GM21786 (cell line): ENCODE results near the gene BCL2.
A peak's percentile ranks its signal among the peaks of the same experiment; 100 is the strongest.

Source experiments
- ATAC-seq: cut with Tn5 transposase; IDR thresholded peaks from one replicate; pipeline ENCODE4 v1.9.1; 2021; ENCODE audit not compliant: unreplicated experiment

BCL2 gene

DNA sequence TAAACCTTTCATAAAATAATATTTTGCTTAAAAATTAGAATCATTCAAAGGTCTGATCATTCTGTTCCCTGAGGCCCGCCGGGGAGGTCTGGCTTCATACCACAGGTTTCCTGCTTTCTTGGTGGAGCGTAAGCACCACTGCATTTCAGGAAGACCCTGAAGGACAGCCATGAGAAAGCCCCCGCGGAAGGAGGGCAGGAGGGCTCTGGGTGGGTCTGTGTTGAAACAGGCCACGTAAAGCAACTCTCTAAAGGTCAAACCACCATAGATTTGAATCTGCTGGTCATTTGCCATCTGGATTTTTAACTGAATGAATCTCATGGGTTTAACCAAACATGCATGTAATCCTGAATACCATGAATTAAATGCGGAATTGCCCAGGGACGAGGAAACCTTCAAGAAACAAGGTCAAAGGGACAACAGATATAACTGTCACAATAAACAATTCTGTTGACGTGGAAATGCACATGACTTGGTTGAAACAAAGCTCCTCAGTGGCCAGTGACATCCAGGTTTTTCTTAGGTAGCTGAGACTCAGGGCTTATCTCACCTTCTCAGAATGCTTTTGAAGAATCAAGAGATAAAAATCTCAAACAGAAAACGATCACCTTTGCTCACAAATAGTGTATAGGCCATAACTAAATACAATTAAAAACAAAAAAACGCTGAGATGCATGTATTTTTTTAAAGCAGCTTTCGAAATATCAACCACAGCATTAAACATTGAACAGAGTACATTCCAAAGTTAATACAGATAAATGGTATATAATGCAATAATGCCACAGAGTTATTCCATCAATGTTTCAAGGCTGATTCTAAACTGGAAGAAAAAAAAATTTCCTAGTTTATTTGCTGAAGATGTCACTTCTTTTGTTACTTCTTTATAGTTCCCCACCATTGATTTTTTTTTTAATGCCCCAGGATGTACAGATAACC, 193.2 kb downstream of the BCL2 start:
- ATAC-seq: no peak

DNA sequence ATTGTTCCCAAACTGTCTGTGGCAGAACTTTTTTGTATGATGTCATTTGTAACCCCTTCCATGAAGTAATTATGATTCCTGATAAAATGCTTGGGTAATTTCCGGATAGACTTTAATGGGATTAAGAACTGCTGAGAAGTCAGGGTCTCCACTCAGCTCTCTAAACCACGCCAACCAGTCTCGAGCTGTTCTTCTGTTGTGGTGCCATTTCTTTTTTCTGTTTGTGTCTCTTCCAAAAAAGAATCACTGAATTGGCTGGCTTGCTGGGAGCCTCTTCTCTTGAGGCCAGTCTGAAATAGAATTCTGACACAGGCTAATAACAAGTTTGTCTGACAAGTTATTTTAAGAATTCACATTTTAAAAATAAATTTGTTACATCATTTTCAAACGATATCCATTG, 198.9 kb downstream of the BCL2 start:
- no peak for ATAC-seq

DNA sequence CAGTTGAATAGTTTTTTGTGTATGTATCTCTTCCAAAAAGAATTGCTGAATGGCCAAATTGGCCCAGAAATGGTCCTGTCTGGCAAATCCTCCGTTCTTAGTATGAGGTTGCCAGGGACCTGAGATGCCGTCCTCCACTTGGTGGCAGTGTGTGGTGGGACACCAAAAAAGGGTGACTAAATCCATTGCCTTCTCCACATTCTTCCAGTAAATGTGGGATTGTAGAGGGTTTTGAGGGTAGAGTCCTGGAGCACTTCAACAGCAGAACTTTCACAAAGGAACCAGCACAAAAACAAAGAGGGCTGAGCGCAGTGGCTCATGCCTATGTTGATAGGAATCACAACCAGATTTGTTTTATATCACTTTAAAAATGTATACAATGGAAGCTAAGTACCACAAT, 199.9 kb downstream of the BCL2 start:
- no peak for ATAC-seq

DNA sequence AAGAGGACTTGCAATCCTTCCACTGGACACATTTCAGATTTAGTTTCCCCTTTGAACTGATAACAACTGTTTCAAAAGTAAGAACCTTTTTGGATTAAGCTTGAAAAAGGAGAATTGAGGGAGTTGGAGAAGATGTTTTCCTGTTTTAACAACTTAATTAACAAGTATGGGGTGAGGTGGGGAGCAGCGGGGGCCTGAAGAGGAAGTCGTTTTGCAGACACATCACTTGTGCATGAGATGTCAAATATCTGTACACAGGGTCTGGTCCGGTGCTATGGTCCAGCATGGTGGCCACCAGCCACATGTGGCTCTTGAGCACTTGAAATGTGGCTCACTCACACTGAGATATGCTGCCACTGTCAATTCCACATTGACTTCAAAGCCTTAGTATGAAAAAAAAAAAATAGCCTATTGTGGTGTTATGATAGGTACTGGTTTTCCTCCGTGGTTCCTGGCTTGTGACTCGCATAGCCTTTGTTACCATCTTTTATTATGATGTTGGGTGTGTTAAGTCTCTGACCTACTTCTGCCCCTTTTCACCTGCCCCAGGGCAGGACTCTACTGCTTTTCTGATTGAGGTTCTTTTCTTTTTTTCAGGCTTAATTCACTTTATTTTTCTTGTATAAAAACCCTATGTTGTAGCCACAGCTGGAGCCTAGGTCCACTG, 205.5 kb downstream of the BCL2 start:
- no peak for ATAC-seq

DNA sequence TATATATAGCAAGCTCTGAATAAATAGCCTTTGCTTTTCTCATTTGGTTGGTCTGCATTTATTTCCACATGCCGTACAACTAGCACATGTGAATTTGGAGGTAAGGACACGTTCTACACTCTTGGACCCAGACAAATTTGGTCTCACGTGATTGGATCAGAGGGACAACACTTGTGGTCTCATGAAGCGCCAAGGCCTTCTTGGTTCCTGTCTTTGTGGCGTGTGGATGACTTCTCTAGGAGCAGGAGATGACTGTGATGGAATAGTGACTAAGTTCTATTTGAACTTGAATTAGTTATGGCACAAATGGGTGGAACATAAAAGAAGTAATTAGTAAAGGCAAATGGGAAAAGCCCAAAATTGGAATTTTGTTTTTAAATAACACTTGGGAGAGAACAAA, 206.9 kb downstream of the BCL2 start:
- ATAC-seq: no peak

DNA sequence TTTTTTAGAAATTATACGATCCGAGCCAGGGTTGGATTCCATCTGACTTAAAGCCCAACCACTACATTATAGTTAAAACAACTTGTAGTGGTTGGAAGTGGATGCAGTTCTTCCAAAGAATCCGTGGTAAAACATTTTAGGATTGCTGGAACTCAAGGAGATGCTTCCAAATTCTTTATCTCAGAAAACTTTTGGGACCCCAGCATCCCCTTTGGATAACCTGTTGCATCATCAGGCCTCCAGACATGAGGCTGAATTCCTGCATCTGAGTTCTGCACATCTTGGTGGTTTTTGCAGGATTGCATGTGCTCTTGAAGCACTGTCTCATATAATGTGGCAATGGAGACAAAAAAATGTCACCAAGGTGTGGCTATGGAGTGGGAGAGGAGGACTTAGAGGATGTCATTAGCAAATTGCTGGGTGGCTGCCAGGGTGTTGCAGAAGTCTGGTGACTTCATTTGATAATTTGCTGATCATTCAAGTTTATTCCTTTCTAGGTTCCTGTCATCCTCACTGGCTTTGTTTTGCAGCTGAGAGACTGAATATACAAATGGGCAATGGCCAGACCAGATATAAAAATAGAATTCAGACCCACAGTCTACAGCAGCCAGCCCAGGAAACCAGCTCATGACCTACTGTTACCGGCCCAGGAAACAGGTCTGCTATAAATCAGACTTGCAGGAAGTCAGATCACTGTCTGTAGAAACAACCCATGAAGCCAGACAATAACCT, 207.7 kb downstream of the BCL2 start:
- ATAC-seq: peak; percentile 53

DNA sequence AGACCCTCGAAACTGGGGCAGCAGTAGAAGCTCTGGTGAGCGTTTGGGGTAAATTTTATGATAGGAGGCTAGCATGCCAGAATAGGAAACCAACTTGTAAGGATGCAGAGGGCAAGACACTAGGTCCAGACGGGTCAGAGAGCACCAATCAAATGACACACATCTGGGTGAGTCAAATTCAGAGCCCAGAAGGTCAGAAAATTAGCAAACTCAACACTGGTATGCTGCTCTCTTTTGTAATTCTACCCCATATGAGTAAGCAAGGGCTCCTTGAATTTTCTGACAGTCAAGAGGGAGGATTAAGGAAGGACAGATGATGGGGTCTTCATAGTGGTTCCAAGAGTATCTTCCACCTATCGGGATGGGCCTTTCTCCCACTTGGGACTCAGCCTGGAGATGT, 209.8 kb downstream of the BCL2 start:
- ATAC-seq: no peak

DNA sequence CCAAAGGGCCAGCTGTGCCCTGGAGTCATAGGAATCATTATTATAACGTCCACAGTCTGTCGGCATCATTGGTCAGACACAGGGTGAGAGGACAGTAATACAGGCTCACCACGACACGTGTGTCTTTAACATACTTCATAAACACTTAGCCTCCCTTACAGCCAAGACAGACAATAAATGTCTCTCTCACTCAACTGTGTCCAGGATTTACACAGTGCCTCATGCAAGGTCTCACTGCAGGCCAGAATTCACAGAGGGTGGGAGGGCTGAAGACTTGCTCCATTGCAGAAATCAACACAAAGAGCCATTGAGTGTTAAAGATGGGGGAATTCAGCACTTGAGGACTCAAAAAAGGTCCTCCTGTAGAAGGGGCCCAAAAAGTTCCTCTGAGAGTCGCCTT, 210.5 kb downstream of the BCL2 start:
- no peak for ATAC-seq

DNA sequence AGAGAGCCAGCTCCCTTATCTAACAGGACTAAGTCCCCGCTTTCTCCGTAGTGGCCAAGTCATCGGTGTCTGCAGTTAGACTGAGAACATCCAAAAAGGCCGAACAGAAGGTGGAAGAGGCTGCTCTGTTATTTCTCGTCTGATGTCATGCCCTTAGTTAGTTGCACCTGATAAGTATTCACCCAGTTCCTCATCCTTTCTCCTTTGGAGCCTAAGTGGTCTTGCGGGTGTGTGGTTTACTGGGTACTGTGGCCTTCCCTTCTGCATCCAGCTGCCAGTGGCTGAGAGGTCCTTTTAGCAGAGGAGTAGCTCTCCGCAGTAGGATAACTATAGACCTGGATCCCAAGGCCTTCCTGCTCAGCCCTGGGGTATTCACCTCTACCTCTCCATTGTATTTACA, 211.6 kb downstream of the BCL2 start:
- ATAC-seq: no peak

DNA sequence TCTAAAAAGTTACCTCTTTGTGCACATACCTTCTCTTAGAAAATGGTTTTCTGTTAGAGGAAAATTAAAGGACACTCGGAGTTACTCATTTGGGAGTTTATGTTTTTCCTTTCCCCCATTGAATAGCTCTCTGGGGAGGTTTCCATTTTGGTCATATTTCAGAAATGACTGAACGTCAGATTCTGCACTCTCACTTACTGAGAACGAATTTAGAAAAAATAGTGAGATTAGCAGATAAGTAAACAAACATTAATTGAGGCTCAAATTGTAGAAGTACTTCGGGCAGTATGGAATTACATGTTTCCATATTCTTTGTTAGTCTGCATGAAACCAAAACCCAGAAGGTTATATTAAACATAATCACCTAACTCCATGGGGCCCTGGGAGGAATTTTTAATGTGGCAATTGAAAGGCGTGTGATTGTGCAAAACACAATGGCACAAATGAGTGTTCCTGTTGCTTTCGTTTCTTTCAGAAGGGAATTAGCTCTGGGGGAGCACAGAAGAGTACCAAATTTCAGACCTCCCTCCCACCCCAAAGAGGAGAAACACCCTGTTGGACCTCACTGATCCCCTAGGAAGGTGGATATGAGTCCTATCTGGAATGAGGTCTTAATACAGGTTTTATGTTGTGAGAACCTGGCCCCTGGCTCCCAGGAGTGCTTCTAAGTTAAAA, 212.3 kb downstream of the BCL2 start:
- peak; percentile 32 for ATAC-seq

DNA sequence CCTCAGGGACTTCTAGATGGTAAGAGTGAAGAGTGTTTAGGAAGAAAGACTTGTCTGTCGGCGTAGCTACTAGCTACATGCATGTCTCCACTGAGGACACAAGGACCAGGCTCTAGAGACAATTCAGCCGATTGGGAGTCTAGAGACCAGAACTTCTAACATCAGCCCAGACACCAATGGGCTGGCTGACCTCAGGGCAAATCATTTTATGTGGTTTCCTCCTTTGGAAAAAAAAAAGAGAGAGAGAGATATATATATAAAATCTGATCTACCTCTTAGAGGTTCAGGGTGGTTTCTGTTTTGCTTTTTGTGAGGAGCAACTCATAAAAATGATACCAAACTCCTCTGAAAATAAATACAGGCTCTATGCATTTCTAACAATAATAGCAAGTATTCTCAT, 212.8 kb downstream of the BCL2 start:
- ATAC-seq: peak; percentile 36

DNA sequence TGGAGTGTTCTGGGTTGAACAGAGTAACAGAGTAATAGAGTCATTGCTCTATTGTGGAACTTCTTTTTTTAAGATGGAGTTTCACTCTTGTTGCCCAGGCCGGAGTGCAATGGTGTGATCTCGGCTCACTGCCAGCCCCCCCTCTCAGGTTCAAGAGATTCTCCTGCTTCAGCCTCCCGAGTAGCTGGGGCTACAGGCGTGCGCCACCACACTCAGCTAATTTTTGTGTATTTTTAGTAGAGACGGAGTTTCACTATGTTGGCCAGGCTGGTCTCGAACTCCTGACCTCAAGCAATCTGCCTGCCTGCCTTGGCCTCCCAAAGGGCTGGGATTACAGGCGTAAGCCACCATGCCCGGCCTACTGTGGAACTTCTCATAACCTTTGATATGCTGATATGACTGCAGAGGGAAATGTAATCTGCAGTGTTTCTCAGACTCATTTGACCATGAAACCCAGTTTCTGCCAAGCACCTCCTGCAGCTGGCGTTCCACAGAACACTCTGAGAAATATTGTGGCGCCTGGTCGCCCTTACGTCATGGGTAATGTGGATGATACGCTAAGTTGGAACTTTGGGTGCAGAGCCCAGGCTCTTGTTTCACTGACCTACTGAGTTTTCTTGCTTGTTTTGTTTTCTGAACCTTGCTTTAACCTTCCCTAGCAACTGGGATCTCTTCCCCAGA, 213.8 kb downstream of the BCL2 start:
- ATAC-seq: peak; percentile 70

DNA sequence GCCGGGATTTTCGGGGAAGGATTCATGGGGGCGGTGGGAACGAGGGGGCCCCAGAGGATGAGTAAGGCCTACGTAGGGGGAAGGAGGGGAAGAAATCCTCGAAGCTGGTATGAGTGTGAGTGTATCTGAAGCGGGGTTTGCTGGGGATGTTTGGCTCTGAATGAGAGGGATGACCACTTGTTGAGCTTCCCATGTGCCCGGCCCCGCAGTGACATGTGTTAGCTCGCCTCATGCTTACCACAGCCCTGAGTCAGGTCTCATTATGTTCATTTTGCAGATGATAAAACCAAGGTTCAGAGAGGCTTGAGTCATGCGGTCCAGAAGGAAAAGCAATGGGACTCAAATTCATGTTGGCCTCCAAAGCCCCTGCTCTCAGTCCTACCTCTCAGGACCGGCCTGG, 214.7 kb downstream of the BCL2 start:
- ATAC-seq: no peak

DNA sequence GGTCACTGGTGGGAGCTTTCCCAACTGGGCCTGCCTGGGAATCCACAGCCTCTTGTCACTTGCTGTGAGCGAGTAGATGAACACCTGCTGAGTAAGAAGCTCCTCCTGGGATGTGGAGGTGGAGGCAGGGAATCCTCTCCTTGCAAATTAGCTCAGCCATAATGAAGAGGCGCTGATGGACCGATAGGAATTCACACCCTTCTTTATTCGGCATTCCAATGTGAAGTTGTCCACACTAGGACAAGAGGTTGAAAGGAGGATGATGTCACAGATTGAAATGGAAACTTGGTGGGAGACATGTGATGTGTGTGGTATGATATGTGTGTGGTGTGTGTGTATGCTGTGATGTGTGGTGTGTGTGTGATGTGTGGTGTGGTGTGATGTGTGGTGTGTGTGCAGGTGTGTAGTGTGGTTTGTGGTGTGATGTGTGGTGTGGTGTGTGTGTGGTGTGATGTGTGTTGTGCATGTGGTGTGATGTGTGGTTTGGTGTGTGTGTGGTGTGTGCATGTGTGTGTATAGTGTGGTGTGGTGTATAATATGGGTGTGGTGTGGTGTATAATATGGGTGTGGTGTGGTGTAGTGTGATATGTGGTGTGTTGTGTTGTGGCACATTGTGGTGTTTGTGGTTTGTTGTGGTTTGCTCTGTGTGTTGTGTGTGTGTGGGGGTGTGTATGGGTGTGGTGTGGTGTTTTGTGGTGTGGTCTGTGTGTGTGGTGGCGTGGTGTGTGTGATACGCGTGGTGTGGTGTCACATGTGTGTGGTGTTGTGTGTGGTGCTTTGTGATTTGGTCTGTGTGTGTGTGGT, 216.4 kb downstream of the BCL2 start:
- ATAC-seq: no peak

DNA sequence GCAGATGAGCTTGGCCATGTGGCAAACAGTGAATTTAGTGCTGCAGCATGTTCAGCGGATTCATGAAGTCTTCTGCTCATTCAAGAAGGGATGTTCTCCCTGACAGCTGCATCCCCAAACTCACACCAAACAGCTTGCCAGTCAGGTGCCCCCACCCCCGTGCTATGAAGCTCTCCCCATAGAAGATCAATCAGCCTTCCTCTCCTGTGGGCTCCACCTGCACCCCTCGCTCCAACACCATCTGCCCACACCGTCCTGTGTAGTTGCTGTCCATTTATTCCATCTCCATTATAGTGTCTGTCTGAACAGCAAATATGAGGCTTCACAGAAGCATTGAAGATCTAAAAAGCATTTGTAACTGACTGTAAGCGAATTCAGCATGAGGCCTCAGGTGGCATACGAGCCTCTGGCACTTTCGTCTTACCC, 218.9 kb downstream of the BCL2 start:
- no peak for ATAC-seq

DNA sequence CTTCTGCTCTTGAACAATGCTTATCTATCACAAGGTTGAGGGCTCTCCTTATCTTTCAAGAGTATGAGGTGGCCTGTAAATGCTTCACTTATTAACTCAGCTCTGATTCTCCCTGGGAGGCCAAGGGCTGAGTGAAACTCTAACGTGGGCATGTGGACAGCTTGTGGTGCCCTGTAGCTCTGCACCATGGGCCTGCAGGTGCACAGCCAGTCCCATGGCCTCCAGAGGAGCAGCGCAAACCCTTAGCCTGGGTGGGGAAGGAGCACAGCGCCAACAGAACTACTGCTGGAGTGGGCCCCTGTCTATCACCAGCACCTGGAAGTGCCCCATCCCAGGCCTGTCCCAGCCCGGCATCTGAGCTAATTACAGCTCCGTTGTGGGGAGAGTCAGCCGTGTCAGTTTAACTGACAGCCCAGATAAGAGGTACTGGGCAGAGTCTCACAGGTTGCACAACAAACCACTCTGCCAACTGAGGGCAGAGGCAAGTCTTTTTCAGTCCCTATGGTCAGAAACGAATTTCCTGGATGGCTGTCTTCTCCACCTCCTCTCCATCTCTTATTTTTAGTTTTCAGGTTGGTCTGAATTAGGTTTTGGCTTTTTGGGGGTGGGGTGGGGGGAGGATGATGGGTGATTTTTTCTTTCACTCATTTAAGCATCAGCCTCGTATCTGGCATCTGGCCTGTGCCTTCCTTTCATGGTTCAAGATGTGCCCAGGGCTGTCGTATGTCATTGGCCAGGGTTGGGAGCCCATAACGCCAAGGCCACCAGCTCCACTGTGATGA, 219.5 kb downstream of the BCL2 start:
- ATAC-seq: peak; percentile 66

DNA sequence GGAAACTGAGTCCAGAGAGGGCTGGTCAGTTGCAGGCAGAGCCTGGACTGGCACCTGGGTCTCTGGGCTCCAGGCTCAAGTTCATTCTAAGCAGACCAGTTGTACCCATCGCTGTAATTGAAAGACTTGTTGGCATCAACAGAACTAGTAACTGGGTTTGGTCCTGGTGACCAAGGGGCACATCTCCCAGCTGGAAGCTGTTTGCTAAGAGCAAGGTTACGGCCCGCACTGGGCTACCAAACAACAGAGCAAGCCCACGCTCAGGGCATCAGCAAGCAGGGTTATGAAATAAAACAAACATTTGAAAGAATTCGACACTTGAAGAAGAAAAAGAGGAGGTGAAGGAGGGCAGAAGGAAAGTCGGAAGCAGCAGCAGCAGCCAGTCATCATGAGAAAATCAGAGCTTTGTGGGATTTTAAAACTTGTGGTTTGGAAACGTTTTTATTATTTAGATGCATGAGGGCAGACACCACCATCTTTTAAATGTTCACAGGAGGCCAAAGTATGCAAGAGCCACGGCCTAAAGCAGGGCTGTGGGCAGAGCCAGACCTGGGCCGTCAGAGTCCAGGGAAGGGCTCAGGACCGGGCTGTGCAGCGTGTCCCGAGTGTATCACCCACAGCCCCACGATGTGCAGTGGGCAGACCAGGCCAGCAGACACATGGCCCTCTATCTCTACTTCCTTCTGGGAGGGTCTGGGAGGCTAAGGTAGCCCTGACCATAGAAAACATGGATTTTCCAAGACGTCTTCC, 220.3 kb downstream of the BCL2 start:
- no peak for ATAC-seq
